IPS-18a (cell line): ENCODE results near the gene C11orf21.
"Not testable (repeated sequence)": the region's sequence is repeated elsewhere in the genome, so short reads cannot be mapped to it uniquely, and the experiment has no call there.

Experiments used
- H3K27ac ChIP-seq: one replicate; pipeline ENCODE4 v1.5.1; 2013; ENCODE audit warnings: low read length
- H3K27me3 ChIP-seq: one replicate; pipeline ENCODE4 v1.6.1; 2013; ENCODE audit warnings: mild to moderate bottlenecking, low read length; ENCODE audit not compliant: control insufficient read depth, insufficient read depth
- H3K36me3 ChIP-seq: one replicate; pipeline ENCODE4 v1.6.1; 2013; ENCODE audit warnings: low read depth, low read length; ENCODE audit not compliant: control insufficient read depth
- H3K4me1 ChIP-seq: one replicate; pipeline ENCODE4 v1.6.1; 2013; ENCODE audit warnings: low read depth, low read length; ENCODE audit not compliant: control insufficient read depth
- H3K4me3 ChIP-seq: one replicate; pipeline ENCODE4 v1.5.1; 2013; ENCODE audit warnings: low read length
- H3K9ac ChIP-seq: one replicate; pipeline ENCODE4 v1.6.1; 2013; ENCODE audit warnings: mild to moderate bottlenecking, low read length, moderate library complexity
- H3K9me3 ChIP-seq: one replicate; pipeline ENCODE4 v1.6.1; 2013; ENCODE audit warnings: low read depth, low read length; ENCODE audit not compliant: control insufficient read depth

Gene C11orf21

DNA sequence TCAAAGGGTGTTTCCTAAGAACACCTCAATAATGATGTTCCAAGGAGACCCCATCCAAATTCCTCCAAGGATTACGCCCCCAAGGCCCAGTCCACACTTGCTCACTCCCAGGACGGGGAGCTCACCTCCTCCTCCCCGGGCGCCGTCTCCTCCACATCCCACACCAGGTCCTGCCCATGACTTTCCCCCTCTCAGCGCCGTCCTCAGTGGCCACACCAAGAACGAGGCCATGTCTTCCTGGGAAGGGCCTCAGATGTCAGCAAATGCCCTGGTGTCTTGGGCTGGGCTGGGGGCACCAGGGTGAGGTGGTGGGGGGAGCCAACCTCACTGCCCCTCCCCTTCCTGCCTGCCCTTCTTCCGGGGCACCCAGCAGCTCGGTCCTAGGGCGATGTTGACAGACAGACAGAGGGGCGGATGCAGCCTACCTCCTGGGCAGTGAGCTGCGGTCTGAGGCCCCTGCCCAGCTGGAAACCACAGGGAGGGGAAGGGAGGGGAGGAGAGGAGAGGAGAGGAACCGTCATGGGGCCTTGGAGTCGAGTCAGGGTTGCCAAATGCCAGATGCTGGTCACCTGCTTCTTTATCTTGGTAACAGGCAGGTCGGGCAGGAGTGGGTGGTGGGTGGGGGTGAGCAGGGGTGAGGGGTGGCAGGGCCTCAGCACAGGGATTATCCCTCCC is at the start of gene C11orf21, which contains the start of gene TSPAN32:
TSS of gene C11orf21 (minus strand) at position 288 of the 675 bp plus-strand sequence. CDS start at position 178, 110 bp downstream.
TSS of gene TSPAN32 (plus strand) at position 383 of the 675 bp plus-strand sequence. CDS start at position 520, 137 bp downstream.
- Histone ChIP-seq H3K4me1 (no peaks in the 10 kb centered on the region), H3K36me3 (no peaks in the 10 kb centered on the region), H3K9ac (no peak within 1 kb of the TSS), H3K9me3 (no peaks in the 10 kb centered on the region), H3K27me3 (no peaks in the 10 kb centered on the region), H3K4me3 (no peak within 1 kb of the TSS), H3K27ac (no peak within 1 kb of the TSS)

DNA sequence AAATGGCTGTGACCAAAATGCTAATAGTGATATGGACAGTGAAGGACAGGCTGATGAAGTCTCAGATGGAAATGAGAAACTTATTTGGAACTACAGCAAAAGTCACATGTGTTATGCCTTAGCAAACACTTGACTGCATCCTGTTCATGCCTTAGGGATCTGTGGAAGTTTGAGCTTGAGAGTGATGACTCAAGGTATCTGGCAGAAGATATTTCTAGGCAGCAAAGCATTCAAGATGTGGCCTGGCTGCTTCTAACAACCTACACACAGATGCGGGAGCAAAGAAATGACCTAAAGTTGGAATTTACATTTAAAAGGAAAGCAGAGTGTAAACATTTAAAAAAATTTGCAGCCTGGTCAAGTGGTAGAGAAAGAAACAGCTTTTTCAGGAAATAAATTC is 47.3 kb upstream of the C11orf21 start:
- Histone ChIP-seq H3K9me3 (no peaks in the 10 kb centered on the region), H3K9ac (no peak overlapping the region), H3K27me3 (no peaks in the 10 kb centered on the region), H3K27ac (no peak overlapping the region), H3K4me1 (no peaks in the 10 kb centered on the region), H3K4me3 (no peak overlapping the region), H3K36me3 (no peaks in the 10 kb centered on the region)

DNA sequence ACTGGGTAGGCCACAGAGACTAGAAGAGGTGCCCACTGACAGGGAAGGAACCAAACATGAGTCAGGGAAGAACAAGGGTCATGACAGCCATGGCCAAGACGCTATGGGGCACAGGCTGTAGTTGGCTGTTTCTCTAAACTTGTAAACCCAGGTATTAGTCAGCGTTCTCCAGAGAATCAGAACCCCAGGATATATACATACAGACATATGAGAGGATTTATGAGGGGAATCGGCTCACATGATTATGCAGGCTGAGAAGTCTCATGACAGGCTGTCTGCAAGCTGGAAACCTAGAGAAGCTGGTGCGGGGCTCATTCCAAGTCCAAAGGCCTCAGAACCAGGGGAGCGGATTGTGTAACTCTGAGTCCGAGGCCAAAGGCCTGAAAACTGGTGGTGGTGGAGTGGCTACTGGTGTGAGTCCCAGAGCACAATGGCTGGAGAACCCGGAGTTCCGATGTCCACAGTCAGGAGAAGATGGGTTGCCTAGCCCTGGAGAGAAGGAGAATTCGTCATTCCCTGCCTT is 45.7 kb upstream of the C11orf21 start:
- H3K27ac ChIP-seq = no peak overlapping the region
- no peak overlapping the region for H3K4me3 ChIP-seq
- no peaks in the 10 kb centered on the region for H3K4me1 ChIP-seq
- H3K9me3 ChIP-seq = no peaks in the 10 kb centered on the region
- no peaks in the 10 kb centered on the region for H3K27me3 ChIP-seq
- no peaks in the 10 kb centered on the region for H3K36me3 ChIP-seq
- no peak overlapping the region for H3K9ac ChIP-seq

DNA sequence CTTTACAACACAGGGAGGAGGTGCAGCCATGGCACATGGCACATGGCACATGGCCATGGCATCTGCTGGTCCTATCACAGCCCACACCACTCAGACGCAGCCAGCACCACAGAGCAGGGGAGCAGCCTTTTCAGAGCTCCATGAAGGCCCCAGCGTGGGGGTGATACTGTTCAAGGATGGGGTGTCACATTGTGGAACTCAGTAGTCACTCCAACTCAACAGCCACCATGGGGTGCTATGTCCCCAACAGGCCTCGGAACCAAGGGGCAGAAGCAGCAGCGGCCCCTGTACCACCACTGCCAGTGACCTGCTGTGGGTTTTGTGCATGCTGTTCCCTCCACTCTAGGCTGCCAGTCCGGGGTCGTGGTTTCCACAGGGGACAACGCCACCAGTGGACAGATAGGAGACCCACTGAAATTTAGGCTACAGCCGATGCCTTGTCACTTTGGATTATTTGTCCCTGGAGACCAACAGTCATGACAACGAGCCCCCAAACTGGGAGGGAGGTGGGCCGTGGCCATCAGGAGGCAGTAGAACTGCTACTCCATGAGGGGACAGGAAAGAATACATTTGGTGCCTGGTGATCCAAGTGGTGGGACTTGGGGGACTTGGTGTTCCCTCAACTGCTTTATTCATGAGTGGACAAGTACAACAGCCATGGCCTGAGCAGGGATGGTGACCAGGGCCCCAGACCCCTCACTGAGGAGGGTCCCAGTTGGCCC is 45.0 kb upstream of the C11orf21 start:
- Histone ChIP-seq H3K9ac (no peak overlapping the region), H3K27ac (no peak overlapping the region), H3K27me3 (no peaks in the 10 kb centered on the region), H3K36me3 (no peaks in the 10 kb centered on the region), H3K9me3 (no peaks in the 10 kb centered on the region), H3K4me1 (no peaks in the 10 kb centered on the region), H3K4me3 (no peak overlapping the region)

DNA sequence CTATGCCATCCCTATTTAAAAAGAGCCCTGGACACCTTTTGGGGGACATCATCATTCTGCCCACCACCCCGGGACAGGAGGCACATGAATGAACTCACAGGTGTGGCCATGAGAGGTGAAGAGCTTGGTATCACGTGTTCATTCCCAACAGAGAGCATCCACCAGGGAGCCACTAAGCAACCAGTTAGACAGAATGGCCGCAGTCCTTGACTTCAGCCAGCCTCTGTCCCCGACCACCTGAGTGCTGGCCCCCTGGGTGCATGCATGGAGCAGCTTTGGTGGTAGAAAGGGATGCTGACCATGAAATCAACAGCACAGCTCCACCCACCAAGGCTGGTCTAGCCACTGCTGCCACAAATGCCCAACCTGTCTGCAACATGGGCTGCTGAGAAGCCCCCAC is 44.3 kb upstream of the C11orf21 start:
- Histone ChIP-seq H3K27me3 (no peaks in the 10 kb centered on the region), H3K9me3 (no peaks in the 10 kb centered on the region), H3K9ac (no peak overlapping the region), H3K4me3 (no peak overlapping the region), H3K4me1 (no peaks in the 10 kb centered on the region), H3K27ac (no peak overlapping the region), H3K36me3 (no peaks in the 10 kb centered on the region)

DNA sequence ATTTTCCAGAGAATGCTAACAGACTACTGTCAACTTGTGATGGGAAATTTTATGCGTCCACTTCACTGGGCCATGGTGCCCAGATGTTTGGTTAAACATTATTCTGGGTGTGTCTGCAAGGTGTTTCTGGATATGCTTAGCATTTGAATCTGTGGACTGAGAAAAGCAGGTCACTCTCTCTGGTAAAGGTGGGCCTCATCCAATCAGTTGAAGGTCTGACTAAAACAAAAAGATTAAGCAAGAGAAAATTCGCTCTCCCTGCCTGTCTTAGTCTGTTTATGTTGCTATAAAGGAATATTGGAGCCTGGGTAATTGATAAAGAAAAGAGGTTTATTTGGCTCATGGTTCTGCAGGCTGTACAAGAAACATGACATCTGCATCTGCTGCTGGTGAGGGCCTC is 43.3 kb upstream of the C11orf21 start:
- H3K4me3 ChIP-seq = no peak overlapping the region
- H3K4me1 ChIP-seq = no peaks in the 10 kb centered on the region
- no peak overlapping the region for H3K27ac ChIP-seq
- H3K9ac ChIP-seq = no peak overlapping the region
- H3K9me3 ChIP-seq = no peaks in the 10 kb centered on the region
- no peaks in the 10 kb centered on the region for H3K27me3 ChIP-seq
- no peaks in the 10 kb centered on the region for H3K36me3 ChIP-seq

DNA sequence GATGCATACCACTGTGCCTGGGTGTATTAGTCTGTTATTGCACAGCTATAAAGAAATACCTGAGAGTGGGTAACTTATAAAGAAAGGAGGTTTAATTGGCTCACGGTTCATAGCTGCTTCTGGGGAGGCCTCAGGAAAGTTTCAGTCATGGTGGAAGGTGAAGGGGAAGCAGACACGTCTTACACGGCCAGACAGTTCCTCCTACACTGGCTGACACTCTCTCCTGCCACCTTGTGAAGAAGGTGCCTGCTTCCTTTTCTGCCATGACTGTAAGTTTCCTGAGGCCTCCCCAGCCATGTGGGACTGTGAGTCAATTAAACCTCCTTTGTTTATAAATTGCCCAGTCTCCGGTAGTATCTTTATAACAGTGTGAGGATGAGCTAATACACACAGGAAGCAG is 41.8 kb upstream of the C11orf21 start:
- no peak overlapping the region for H3K27ac ChIP-seq
- peaks cover 3% of the 10 kb centered on the region for H3K27me3 ChIP-seq
- no peaks in the 10 kb centered on the region for H3K9me3 ChIP-seq
- H3K4me3 ChIP-seq = no peak overlapping the region
- no peaks in the 10 kb centered on the region for H3K36me3 ChIP-seq
- peaks cover 5% of the 10 kb centered on the region for H3K4me1 ChIP-seq
- H3K9ac ChIP-seq = no peak overlapping the region

DNA sequence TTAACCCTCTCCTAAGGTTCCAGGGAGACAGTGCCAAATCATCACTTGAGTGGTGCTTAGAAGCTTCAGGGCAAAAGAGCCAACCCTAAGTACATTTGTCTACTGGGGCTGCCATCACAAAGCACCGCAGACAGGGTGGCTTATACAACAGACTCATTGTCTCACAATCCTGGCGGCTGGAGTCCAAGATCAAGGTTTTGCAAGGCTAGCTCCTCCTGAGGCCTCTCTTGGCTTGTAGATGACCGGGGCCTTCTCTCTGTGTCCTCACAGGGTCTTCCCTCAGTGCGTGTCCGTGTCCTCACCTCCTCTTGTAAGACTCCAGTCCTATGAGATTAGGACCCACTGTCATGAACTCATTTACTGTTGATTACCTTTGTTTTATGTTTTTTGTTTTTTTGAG is 41.3 kb upstream of the C11orf21 start:
- H3K9me3 ChIP-seq = no peaks in the 10 kb centered on the region
- no peak overlapping the region for H3K4me3 ChIP-seq
- H3K27ac ChIP-seq = no peak overlapping the region
- H3K27me3 ChIP-seq = peaks cover 8% of the 10 kb centered on the region
- no peaks in the 10 kb centered on the region for H3K36me3 ChIP-seq
- no peak overlapping the region for H3K9ac ChIP-seq
- H3K4me1 ChIP-seq = peaks cover 8% of the 10 kb centered on the region

DNA sequence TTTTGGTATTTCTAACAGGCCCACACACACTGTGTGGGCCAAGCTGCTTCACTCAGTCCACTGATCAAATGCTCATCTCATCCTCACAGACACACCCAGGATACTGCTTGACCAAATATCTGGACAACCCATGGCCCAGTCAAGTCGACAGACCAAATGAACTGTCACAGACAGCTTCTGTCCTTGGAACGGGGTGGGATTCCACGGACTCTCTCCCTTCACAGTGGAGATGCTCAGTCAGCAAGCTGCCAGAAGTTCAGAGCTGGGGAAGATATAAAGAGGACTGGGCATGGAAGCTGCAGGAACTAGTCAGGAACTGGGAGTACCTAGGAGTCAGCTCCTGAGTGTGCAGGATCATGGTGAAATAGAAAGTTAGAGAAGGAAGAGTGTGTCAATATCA is 40.8 kb upstream of the C11orf21 start:
- H3K27me3 ChIP-seq = peaks cover 9% of the 10 kb centered on the region
- no peak overlapping the region for H3K9ac ChIP-seq
- no peaks in the 10 kb centered on the region for H3K36me3 ChIP-seq
- H3K4me3 ChIP-seq = no peak overlapping the region
- no peaks in the 10 kb centered on the region for H3K9me3 ChIP-seq
- peaks cover 8% of the 10 kb centered on the region for H3K4me1 ChIP-seq
- no peak overlapping the region for H3K27ac ChIP-seq

DNA sequence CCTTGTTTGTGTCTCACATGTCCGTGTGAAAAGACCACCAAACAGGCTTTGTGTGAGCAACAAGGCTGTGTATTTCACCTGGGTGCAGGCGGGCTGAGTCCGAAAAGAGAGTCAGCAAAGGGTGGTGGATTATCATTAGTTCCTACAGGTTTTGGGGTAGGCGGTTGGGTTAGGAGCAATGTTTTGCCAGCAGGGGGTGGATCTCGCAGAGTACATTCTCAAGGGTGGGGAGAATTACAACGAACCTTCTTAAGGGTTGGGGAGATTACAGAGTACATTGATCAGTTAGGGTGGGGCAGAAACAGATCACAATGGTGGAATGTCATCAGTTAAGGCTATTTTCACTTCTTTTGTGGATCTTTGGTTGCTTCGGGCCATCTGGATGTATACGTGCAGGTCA is 37.0 kb upstream of the C11orf21 start:
- not testable (repeated sequence) for H3K4me3 ChIP-seq, H3K4me1 ChIP-seq, H3K9me3 ChIP-seq, H3K9ac ChIP-seq, H3K27me3 ChIP-seq, H3K36me3 ChIP-seq, H3K27ac ChIP-seq

DNA sequence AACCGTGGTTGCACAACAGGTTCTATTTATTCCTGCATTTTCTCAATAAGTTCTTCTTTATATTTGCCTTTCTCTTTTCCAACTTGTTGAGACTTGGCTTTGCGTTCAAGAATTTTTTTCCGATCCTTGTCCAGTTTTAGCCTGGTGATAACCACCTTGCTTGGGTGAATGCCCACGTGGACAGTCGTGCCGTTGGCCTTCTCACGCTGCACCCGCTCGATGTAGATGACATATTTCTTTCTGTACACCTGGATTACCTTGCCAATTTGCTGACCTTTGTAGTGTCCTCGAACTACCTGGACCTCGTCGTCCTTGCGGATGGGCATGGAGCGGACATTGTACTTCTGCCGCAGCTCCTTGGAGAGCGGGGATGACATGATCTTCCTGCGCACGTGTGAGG is 33.6 kb upstream of the C11orf21 start:
- H3K4me3 ChIP-seq, H3K27ac ChIP-seq, H3K36me3 ChIP-seq, H3K27me3 ChIP-seq, H3K9me3 ChIP-seq, H3K4me1 ChIP-seq, H3K9ac ChIP-seq: not testable (repeated sequence)
